Measurements from ENCODE around the gene LHFPL2.

DNA sequence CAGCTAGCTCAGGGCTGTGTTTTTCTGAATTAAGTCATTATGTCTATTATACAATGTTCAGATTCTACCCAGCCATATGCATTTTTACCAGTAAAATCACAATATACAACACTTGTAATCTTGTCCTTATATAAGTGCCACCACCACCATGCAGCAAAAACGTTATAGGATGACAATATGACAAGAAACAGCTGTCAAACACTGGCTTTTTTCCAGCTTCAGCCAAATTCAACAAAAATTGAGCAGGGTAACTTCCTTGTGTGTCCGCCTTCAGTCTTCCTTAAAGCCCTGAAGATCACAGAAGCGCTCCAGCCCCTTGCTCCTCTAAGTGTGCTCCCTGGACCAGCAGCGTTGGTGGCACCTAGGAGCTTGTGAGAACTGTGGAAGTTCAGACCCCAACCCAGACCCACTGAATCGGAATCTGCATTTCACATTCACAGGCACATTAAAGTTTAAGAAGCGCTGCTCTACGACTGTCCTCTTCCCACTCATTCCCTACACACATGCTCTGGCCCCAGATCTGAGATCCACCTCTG, 111.8 kb downstream of the LHFPL2 start:
- TF ChIP-seq, protein P1, sequence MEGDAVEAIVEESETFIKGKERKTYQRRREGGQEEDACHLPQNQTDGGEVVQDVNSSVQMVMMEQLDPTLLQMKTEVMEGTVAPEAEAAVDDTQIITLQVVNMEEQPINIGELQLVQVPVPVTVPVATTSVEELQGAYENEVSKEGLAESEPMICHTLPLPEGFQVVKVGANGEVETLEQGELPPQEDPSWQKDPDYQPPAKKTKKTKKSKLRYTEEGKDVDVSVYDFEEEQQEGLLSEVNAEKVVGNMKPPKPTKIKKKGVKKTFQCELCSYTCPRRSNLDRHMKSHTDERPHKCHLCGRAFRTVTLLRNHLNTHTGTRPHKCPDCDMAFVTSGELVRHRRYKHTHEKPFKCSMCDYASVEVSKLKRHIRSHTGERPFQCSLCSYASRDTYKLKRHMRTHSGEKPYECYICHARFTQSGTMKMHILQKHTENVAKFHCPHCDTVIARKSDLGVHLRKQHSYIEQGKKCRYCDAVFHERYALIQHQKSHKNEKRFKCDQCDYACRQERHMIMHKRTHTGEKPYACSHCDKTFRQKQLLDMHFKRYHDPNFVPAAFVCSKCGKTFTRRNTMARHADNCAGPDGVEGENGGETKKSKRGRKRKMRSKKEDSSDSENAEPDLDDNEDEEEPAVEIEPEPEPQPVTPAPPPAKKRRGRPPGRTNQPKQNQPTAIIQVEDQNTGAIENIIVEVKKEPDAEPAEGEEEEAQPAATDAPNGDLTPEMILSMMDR (IDR thresholded peaks at IDR 0.05; ENCODE audit: low read depth, low read length, poor library complexity, severe bottlenecking): no peak
- TF ChIP-seq EZH2phosphoT487 (IDR thresholded peaks at IDR 0.05; ENCODE audit: borderline replicate concordance, low read length): no peak
